SJSA1 (cell line): ENCODE results near the gene MKRN3. TPM values are rescaled to one million over a fixed set of nuclear protein-coding genes. Genes with fewer than 3 reads are reported as not detected.
"Not testable (repeated sequence)": the region's sequence is repeated elsewhere in the genome, so short reads cannot be mapped to it uniquely, and the experiment has no call there.

Source experiments
- DNase-seq, 2 experiments: peaks; one replicate each; pipeline ENCODE4 v3.0.0-alpha.2; 2015 to 2020; ENCODE audit warnings: low spot score in 2 of 2, low read depth in 1 of 2
- H3K27ac ChIP-seq: fragments of 250-450 bp; sonication (Bioruptor Pico); 2 replicates; pipeline ENCODE4 v1.5.1; 2020; ENCODE audit warnings: mild to moderate bottlenecking, moderate library complexity
- H3K27me3 ChIP-seq: fragments of 250-450 bp; sonication (Bioruptor Pico); replicated peaks from 2 replicates; pipeline ENCODE4 v1.5.1; 2020; ENCODE audit warnings: mild to moderate bottlenecking, moderate library complexity
- H3K36me3 ChIP-seq: fragments of 250-450 bp; sonication (Bioruptor Pico); 2 replicates; pipeline ENCODE4 v1.5.1; 2020; ENCODE audit warnings: mild to moderate bottlenecking
- H3K4me1 ChIP-seq: fragments of 250-450 bp; sonication (Bioruptor Pico); replicated peaks from 2 replicates; pipeline ENCODE4 v1.6.1; 2021; ENCODE audit warnings: mild to moderate bottlenecking
- H3K4me3 ChIP-seq: fragments of 250-450 bp; sonication (Bioruptor Pico); 2 replicates; pipeline ENCODE4 v1.5.1; 2020; ENCODE audit warnings: mild to moderate bottlenecking
- H3K9me3 ChIP-seq: fragments of 250-450 bp; sonication (Bioruptor Pico); replicated peaks from 2 replicates; pipeline ENCODE4 v1.5.1; 2020; ENCODE audit warnings: mild to moderate bottlenecking
- total RNA-seq: library from RNA; depleted of rRNA; stranded (reverse); fragments of >200 nt; shearing (Covaris generic); gene quantifications from 2 replicates; pipeline ENCODE4 v1.2.3, GENCODE V29; 2014

The MKRN3 gene
- total RNA-seq, 1 experiment from 2014 or later: 0.11 TPM

DNA sequence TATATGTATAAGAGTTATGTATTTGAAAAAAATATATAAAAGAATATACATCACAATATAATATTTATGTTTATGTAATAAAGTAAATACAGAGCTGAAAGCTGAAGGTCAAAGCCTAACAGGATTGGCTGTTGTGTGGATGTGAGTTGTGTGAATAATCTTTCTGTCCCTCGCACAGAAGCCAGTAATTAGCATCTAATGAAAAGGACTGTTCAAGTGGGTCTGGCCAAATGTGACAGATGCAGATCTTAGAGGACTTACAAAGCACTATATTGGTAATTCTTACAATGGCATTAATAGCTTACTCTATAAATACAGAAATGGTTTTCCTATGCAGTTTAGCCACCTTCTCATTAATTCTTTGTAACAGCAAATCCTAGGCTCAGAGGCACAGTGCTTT, 2.4 kb downstream of the MKRN3 start:
- no peak overlapping the region for H3K27ac ChIP-seq
- no peak overlapping the region for H3K4me3 ChIP-seq
- no peaks in the 10 kb centered on the region for H3K36me3 ChIP-seq
- no peak for DNase-seq
- H3K4me1 ChIP-seq: no peaks in the 10 kb centered on the region
- no peaks in the 10 kb centered on the region for H3K27me3 ChIP-seq
- H3K9me3 ChIP-seq: no peaks in the 10 kb centered on the region

DNA sequence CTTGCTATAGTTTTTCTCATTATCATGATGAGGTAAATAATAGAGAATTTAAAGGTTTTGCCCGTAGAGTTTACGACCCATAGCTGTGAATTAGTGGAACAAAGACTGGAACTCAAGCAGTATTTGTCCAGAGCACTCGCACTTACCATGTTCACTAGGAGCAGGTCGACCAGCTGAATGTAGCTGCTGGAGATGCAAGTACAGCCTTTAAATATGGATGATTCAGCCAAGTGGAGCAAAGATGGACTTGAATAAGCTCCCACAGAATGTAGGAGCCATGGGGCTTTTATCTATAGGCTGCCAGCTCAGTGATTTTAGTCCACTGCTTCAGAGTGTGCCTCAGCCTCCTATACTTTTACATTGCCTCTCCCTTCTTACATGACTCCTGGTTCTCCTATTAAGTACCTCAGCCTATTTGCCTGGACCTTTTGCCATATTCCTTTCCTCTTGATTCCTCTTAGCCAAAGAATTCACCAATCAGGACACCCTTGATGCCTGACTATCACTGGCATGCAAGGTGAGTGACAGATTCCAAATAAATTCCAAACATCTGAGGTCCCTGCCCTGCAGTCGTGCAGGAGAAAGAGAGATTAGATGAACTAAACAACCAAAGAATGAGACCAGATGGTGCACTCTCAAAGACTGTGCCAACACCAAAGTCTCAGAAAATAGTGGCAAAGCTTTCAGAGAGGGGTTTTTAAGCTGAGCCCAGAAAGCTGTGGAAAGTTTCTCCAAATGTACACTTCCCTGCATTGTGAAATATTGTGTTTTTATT, 3.9 kb downstream of the MKRN3 start:
- Histone ChIP-seq H3K27me3 (no peaks in the 10 kb centered on the region), H3K4me1 (no peaks in the 10 kb centered on the region), H3K9me3 (no peaks in the 10 kb centered on the region), H3K36me3 (no peaks in the 10 kb centered on the region), H3K4me3 (no peak overlapping the region), H3K27ac (no peak overlapping the region)
- DNase-seq: no peak

DNA sequence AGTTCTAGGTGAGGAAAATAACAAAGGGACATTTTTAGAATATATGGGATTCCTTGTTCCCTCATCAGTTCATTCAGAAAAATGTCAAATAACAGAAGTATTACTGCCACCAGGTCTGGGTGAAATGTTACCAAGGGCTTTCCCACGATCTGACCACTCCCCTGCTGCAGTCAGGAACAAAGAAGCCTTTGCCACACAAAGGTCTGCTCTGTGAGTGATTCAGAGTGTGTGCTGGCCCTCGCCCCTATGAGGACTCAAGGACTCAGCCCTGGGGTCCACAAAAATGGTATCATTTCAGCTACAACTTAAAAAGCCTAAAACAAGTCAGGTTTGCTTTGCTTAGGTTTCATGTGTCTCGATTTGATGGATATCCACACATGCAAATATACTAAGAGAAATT, 5.0 kb downstream of the MKRN3 start:
- Histone ChIP-seq H3K4me1 (no peaks in the 10 kb centered on the region), H3K4me3 (no peak overlapping the region), H3K27ac (no peak overlapping the region), H3K36me3 (no peaks in the 10 kb centered on the region), H3K27me3 (no peaks in the 10 kb centered on the region), H3K9me3 (no peaks in the 10 kb centered on the region)
- no peak for DNase-seq

DNA sequence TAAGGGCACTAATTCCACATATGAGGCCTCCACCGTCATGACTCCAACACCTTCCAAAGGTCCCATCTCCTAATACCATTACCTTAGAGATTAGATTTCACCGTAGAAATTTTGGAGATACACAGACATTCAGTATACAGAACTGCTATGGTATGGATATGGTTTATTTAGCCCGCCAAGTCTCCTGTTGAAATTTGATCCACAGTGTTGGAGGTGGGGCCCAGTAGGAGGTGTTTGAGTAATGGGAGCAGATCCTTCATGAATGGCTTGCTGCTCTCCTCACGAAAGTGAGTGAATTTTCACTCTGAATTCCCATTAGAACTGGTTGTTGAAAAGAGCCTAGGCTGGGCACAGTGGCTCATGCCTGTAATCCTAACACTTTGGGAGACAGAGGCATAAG, 7.4 kb downstream of the MKRN3 start:
- H3K36me3 ChIP-seq: no peaks in the 10 kb centered on the region
- no peak overlapping the region for H3K4me3 ChIP-seq

DNA sequence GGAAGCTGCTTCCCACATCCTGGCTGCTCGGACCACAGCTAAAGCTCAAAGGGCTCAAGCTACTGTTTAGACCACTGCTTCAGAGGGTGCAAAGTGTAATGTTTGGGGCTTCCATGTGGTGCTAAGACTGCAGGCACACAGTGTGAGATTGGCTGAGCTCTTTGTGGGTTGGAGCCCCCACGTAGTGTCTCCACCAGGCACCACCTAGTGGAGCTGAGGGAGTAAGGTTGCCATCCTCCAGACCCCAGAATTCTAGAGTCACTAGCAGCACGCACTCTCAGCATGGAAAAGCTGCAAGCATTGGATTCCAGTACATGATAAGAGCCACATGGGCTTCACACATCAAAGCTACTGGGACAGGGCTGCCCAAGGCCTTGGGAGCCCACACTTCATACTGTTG, 9.3 kb downstream of the MKRN3 start:
- Histone ChIP-seq H3K27me3 (no peaks in the 10 kb centered on the region), H3K27ac (no peak overlapping the region), H3K4me3 (no peak overlapping the region), H3K4me1 (no peaks in the 10 kb centered on the region), H3K9me3 (no peaks in the 10 kb centered on the region), H3K36me3 (no peaks in the 10 kb centered on the region)
- DNase-seq: no peak

More for the DNA sequence above, 7.4 kb downstream of the MKRN3 start:
- Histone ChIP-seq H3K27ac (no peak overlapping the region), H3K9me3 (no peaks in the 10 kb centered on the region), H3K27me3 (no peaks in the 10 kb centered on the region), H3K4me1 (no peaks in the 10 kb centered on the region)
- no peak for DNase-seq

DNA sequence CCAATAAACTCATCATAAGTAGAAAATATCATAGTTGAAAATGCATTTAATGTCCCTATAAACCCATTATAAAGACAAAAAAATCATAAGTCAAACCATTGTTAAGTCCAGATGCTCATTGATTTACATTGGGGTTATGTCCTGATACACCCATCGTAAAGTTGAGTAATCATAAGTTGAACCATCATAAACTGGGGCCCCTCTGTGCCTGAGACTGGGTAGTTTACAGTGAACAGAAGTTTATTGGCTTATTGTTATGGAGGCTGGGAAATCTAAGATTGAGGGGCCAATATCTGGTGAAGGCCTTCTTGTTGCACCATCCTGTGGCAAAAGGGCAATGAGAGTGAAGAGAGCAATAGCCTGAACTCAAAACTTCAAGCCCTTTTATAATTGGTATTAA, 10.6 kb downstream of the MKRN3 start:
- H3K4me3 ChIP-seq: no peak overlapping the region
- H3K27ac ChIP-seq: no peak overlapping the region
- H3K36me3 ChIP-seq: no peaks in the 10 kb centered on the region
- no peak for DNase-seq
- H3K9me3 ChIP-seq: no peaks in the 10 kb centered on the region
- no peaks in the 10 kb centered on the region for H3K4me1 ChIP-seq
- no peaks in the 10 kb centered on the region for H3K27me3 ChIP-seq

DNA sequence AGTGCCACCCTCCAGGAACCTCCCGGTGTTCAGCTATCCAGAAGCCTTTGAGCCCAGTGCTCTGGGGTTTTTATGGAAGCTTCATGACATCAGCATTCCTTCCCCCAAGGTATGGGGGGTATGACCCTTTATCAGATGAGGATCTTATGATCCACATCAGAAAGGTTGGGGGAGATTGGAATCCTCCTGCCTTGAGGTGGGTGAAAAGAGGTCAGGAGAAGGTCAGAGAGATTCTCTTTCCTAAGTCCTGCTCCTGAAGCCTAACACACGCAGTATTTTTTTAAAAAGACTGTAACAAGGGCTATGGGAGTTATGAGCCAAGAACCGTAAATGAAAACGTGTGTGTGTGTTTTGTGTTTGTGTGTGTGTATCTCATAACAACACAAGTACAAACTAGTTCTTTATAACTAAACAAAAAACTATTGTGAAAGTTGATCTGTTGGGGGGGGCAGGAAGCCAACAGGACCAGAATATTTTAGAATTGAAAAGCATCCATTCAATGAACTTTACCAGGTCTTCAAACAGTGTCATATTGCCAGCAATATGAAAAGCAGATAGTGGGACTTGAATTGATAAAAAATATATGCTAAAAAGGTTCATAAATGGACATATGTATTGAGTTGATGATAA, 13.2 kb downstream of the MKRN3 start:
- H3K27ac ChIP-seq: no peak overlapping the region
- no peaks in the 10 kb centered on the region for H3K36me3 ChIP-seq
- no peaks in the 10 kb centered on the region for H3K9me3 ChIP-seq
- no peak for DNase-seq
- no peak overlapping the region for H3K4me3 ChIP-seq
- no peaks in the 10 kb centered on the region for H3K4me1 ChIP-seq
- no peaks in the 10 kb centered on the region for H3K27me3 ChIP-seq

DNA sequence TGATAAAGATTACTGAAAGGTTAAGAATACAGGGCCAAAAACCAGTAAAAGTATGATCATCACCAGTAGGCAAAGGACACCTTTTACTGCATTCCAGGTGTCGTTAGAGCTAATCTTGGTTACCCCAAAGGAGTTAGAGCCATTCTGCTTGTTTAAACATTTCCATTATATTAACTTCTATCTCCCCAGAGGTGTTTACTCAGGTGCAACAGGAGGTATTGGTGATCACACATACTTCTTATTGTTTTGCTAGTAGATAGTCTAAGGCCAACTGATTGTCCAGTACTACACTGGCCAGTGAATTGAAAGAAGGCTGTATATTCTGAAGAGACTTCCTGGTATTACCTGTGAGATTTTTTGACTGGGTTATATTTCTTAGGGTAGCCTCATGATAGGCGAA, 22.8 kb downstream of the MKRN3 start:
- H3K4me1 ChIP-seq: no peaks in the 10 kb centered on the region
- no peaks in the 10 kb centered on the region for H3K36me3 ChIP-seq
- H3K4me3 ChIP-seq: no peak overlapping the region
- no peak overlapping the region for H3K27ac ChIP-seq
- no peaks in the 10 kb centered on the region for H3K9me3 ChIP-seq
- DNase-seq: no peak
- H3K27me3 ChIP-seq: no peaks in the 10 kb centered on the region

DNA sequence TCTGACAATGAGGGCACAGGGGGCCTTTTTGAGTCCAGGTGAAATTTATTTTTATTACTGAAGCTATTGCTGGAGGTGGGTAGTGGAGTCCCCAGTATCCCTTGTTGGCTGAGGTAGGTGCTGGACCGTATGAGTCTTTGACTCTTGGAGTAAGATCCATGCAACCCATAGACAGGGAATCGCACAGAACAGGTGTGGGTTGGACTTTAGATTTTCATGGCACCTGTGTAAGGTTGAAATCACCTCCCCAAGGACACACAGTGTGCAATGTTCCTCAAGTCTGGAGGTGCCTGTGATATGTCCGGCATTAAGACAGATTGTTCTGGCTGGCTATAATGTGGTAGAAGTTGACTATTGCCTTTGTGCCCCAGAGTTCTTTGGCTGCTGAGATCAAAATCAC, 23.5 kb downstream of the MKRN3 start:
- H3K4me3 ChIP-seq: no peak overlapping the region
- no peaks in the 10 kb centered on the region for H3K4me1 ChIP-seq
- no peak for DNase-seq
- no peaks in the 10 kb centered on the region for H3K9me3 ChIP-seq
- no peak overlapping the region for H3K27ac ChIP-seq
- H3K36me3 ChIP-seq: no peaks in the 10 kb centered on the region
- H3K27me3 ChIP-seq: no peaks in the 10 kb centered on the region

DNA sequence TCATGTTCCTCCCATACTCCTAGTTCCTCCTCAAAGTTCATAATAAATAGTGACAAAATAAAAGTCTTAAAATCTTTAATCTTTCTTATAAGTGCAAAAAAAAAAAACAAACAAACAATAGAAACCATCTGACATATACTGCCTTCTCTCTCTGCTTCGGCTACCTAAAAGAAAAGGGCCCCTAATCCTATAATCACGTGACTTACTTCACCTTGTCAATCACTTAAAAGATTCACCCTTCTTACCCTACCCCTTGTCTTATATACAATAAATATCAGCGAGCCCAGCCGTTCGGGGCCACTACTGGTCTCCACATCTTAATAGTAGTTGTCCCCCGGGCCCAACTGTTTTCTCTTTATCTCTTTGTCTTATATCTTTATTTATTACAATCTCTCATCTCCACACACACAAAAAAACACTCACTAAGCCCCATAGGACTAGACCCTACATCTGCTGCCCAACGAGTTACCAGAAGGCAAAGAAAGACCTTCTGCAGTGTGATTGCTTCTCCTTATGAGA, 28.8 kb downstream of the MKRN3 start:
- Histone ChIP-seq H3K4me1 (no peaks in the 10 kb centered on the region), H3K9me3 (no peaks in the 10 kb centered on the region), H3K27me3 (no peaks in the 10 kb centered on the region), H3K27ac (no peak overlapping the region), H3K4me3 (no peak overlapping the region), H3K36me3 (no peaks in the 10 kb centered on the region)
- no peak for DNase-seq

DNA sequence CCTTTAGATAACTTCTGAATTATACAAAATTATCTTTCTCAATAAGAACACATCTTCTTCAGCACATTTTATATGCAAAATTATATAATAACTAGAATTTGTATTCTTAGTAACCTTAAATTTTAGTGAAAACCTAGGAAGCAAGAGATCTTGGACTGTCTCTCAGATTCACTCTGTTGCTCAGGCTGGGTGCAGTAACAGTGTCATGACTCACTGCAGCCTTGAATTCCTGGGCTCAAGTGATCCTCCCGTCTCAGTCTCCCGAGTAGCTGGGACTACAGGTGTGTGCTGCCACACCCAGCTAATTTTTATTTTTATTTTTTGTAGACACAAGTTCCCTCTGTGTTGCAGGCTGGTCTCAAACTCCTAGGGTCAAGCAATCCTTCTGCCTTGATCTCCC, 29.9 kb downstream of the MKRN3 start:
- no peaks in the 10 kb centered on the region for H3K36me3 ChIP-seq
- H3K4me1 ChIP-seq: no peaks in the 10 kb centered on the region
- H3K4me3 ChIP-seq: no peak overlapping the region
- no peak for DNase-seq
- no peak overlapping the region for H3K27ac ChIP-seq
- no peaks in the 10 kb centered on the region for H3K27me3 ChIP-seq
- H3K9me3 ChIP-seq: no peaks in the 10 kb centered on the region

DNA sequence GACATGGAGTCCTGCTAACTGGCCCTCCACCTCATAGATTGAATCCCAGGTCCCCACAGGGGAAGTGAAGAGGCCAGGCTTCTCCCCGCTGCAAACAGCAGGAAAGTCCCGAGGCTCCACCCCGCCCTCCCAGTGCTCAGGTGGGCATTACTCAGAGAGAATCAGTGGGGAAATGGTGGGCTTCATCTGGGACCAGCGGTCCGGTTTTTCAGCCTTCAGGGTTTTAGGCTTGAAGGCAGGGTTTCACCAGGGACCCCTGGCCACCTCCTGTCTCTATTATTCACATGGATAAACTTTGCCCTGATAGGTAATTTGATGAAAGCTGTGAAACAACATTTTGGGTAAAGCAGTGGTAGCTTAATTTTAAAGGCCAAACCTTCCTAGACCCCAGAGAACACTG, 31.3 kb downstream of the MKRN3 start:
- Histone ChIP-seq H3K27ac (no peak overlapping the region), H3K4me3 (no peak overlapping the region), H3K36me3 (no peaks in the 10 kb centered on the region), H3K9me3 (no peaks in the 10 kb centered on the region), H3K27me3 (no peaks in the 10 kb centered on the region), H3K4me1 (no peaks in the 10 kb centered on the region)
- no peak for DNase-seq

DNA sequence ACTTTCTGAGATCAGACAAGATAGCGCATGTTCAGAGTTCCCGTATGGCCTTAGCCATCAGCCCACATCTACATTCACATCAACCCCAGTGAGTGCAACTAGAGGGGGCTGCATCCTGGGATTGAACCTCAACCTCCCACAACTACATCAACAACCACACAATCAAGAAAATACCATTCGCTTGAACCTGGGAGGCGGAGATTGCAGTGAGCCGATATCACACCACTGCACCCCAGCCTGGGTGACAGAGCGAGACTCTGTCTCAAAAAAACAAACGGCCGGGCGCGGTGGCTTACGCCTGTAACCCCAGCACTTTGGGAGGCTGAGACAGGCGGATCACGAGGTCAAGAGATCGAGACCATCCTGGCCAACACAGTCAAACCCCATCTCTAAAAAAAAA, 31.8 kb downstream of the MKRN3 start:
- H3K27ac ChIP-seq, H3K27me3 ChIP-seq, DNase-seq, H3K4me3 ChIP-seq, H3K4me1 ChIP-seq, H3K36me3 ChIP-seq, H3K9me3 ChIP-seq: not testable (repeated sequence)

DNA sequence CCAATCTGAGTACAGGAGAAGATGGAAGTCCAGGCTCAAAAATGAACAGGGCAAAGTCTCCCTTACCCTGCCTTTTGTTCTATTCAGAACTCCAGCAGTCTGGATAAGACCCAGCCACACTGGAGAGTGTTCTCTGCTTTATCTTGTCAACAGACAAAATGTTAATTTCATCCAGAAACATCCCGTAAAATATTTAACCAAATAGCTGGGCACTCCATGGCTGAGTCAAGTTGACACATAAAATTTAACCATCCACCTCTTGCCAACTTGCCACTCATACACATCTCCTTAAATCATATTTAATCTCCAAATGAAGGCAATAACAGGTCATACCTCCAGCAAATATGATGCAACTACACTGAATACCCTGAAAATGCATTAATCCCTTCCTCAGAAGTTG, 33.6 kb downstream of the MKRN3 start:
- no peak overlapping the region for H3K27ac ChIP-seq
- no peaks in the 10 kb centered on the region for H3K4me1 ChIP-seq
- no peaks in the 10 kb centered on the region for H3K9me3 ChIP-seq
- no peaks in the 10 kb centered on the region for H3K36me3 ChIP-seq
- H3K4me3 ChIP-seq: no peak overlapping the region
- H3K27me3 ChIP-seq: no peaks in the 10 kb centered on the region
- no peak for DNase-seq
